Measurements from ENCODE around the gene RNASE4. TPM values are rescaled to one million over a fixed set of nuclear protein-coding genes. Genes with fewer than 3 reads are reported as not detected.

RNASE4 gene
- total and polyA plus RNA-seq, 10 of the 15 experiments (the other 5 are each of a cell fraction or from before 2014, with no cell fraction given), result 0.87 to 2.6 (median 1.3) TPM

DNA sequence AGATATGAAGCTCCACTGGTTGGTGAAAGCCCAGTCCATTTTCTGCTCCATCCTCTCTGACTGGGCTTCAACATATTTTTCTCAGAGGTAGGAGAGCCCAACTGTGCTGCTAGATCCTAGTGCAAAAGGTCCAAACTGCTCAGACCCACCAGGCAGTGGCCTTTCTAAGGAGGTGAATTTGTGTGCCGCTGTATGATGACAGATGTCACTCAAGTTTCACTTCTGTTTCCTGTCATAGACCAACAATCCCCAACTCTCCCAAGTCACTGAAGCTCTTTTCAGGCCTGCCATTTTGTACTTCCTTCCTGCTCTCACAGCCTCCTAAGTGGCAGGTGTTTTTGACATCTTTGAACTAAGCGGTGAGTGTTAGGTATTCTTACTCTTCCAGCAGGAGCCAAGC is 16.4 kb upstream of the RNASE4 start (continued):
- TF ChIP-seq, protein P1, sequence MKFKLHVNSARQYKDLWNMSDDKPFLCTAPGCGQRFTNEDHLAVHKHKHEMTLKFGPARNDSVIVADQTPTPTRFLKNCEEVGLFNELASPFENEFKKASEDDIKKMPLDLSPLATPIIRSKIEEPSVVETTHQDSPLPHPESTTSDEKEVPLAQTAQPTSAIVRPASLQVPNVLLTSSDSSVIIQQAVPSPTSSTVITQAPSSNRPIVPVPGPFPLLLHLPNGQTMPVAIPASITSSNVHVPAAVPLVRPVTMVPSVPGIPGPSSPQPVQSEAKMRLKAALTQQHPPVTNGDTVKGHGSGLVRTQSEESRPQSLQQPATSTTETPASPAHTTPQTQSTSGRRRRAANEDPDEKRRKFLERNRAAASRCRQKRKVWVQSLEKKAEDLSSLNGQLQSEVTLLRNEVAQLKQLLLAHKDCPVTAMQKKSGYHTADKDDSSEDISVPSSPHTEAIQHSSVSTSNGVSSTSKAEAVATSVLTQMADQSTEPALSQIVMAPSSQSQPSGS (IDR thresholded peaks at IDR 0.05; ENCODE audit: low read length), result no peak
- TF ChIP-seq POLR2AphosphoS2 (IDR thresholded peaks at IDR 0.05; ENCODE audit: low read depth, low read length), result no peak
- TF ChIP-seq ZZZ3 (IDR thresholded peaks at IDR 0.05; ENCODE audit: control insufficient read depth, insufficient read length, low read depth), result no peak
- TF ChIP-seq, protein P2, sequence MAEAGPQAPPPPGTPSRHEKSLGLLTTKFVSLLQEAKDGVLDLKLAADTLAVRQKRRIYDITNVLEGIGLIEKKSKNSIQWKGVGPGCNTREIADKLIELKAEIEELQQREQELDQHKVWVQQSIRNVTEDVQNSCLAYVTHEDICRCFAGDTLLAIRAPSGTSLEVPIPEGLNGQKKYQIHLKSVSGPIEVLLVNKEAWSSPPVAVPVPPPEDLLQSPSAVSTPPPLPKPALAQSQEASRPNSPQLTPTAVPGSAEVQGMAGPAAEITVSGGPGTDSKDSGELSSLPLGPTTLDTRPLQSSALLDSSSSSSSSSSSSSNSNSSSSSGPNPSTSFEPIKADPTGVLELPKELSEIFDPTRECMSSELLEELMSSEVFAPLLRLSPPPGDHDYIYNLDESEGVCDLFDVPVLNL (IDR thresholded peaks at IDR 0.05; ENCODE audit: low read depth, low read length), result no peak
- TF ChIP-seq CEBPB (IDR thresholded peaks at IDR 0.05; ENCODE audit: borderline replicate concordance in 1 of 2, low read depth in 2 of 2, low read length in 2 of 2), result no peak
- TF ChIP-seq IRF4 (IDR thresholded peaks at IDR 0.05; ENCODE audit: low read depth, low read length), result peak; percentile 96
- TF ChIP-seq CHD1 (IDR thresholded peaks at IDR 0.05; ENCODE audit: low read depth, low read length), result no peak
- no peak for TF ChIP-seq NRF1 (conservative IDR thresholded peaks at IDR 0.05; ENCODE audit: low read depth, low read length)
- TF ChIP-seq RB1 (IDR thresholded peaks at IDR 0.05; ENCODE audit: borderline replicate concordance), result no peak
- TF ChIP-seq SUZ12 (IDR thresholded peaks at IDR 0.05; ENCODE audit: unreplicated experiment), result no peak
- TF ChIP-seq ZNF217 (IDR thresholded peaks at IDR 0.05), result 0 out of 2 replicates have a peak, but pooled peaks have one; percentile 19
- TF ChIP-seq MXI1 (IDR thresholded peaks at IDR 0.05; ENCODE audit: low read depth, low read length), result no peak
- TF ChIP-seq, protein P3, sequence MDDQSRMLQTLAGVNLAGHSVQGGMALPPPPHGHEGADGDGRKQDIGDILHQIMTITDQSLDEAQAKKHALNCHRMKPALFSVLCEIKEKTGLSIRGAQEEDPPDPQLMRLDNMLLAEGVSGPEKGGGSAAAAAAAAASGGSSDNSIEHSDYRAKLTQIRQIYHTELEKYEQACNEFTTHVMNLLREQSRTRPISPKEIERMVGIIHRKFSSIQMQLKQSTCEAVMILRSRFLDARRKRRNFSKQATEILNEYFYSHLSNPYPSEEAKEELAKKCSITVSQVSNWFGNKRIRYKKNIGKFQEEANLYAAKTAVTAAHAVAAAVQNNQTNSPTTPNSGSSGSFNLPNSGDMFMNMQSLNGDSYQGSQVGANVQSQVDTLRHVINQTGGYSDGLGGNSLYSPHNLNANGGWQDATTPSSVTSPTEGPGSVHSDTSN (IDR thresholded peaks at IDR 0.05; ENCODE audit: insufficient replicate concordance, low read depth, low read length), result peak; percentile 88
- TF ChIP-seq SIN3A (IDR thresholded peaks at IDR 0.05; ENCODE audit: low read depth, low read length), result no peak
- peak; percentile 93 for TF ChIP-seq YY1 (IDR thresholded peaks at IDR 0.05; ENCODE audit: low read depth, low read length)
- TF ChIP-seq, protein P4, sequence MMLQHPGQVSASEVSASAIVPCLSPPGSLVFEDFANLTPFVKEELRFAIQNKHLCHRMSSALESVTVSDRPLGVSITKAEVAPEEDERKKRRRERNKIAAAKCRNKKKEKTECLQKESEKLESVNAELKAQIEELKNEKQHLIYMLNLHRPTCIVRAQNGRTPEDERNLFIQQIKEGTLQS (IDR thresholded peaks at IDR 0.05; ENCODE audit: borderline replicate concordance, extremely low read depth, low read depth, low read length), result no peak
- no peak; the same call in 1 of the 2 replicates for TF ChIP-seq NBN (IDR thresholded peaks at IDR 0.05)
- TF ChIP-seq, protein P5, sequence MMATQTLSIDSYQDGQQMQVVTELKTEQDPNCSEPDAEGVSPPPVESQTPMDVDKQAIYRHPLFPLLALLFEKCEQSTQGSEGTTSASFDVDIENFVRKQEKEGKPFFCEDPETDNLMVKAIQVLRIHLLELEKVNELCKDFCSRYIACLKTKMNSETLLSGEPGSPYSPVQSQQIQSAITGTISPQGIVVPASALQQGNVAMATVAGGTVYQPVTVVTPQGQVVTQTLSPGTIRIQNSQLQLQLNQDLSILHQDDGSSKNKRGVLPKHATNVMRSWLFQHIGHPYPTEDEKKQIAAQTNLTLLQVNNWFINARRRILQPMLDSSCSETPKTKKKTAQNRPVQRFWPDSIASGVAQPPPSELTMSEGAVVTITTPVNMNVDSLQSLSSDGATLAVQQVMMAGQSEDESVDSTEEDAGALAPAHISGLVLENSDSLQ (IDR thresholded peaks at IDR 0.05), result peak; percentile 95
- TF ChIP-seq TBL1XR1 (IDR thresholded peaks at IDR 0.05; ENCODE audit: low read depth, low read length), result no peak
- peak; percentile 89 for TF ChIP-seq JUNB (IDR thresholded peaks at IDR 0.05)
- TF ChIP-seq LARP7 (IDR thresholded peaks at IDR 0.05), result no peak
- TF ChIP-seq NFIC (IDR thresholded peaks at IDR 0.05; ENCODE audit: low read depth, low read length), result peak; percentile 85; the same call in 1 of the 2 replicates
- TF ChIP-seq ASH2L (IDR thresholded peaks at IDR 0.05; ENCODE audit: borderline replicate concordance, low read depth), result no peak
- TF ChIP-seq, protein P6, sequence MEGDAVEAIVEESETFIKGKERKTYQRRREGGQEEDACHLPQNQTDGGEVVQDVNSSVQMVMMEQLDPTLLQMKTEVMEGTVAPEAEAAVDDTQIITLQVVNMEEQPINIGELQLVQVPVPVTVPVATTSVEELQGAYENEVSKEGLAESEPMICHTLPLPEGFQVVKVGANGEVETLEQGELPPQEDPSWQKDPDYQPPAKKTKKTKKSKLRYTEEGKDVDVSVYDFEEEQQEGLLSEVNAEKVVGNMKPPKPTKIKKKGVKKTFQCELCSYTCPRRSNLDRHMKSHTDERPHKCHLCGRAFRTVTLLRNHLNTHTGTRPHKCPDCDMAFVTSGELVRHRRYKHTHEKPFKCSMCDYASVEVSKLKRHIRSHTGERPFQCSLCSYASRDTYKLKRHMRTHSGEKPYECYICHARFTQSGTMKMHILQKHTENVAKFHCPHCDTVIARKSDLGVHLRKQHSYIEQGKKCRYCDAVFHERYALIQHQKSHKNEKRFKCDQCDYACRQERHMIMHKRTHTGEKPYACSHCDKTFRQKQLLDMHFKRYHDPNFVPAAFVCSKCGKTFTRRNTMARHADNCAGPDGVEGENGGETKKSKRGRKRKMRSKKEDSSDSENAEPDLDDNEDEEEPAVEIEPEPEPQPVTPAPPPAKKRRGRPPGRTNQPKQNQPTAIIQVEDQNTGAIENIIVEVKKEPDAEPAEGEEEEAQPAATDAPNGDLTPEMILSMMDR (IDR thresholded peaks at IDR 0.05 in 2 of 3, conservative IDR thresholded peaks at IDR 0.05 in 1 of 3; ENCODE audit: control insufficient read depth in 2 of 3, extremely low read depth in 1 of 3, insufficient read depth in 1 of 3, low read depth in 3 of 3, low read length in 3 of 3), result no peak
- no peak for TF ChIP-seq STAT1 (conservative IDR thresholded peaks at IDR 0.05)
- no peak for TF ChIP-seq MEF2A (IDR thresholded peaks at IDR 0.05; ENCODE audit: insufficient read depth, low read depth, low read length)

All from GM12878 (cell line).